ENCODE results near the gene TBC1D9B.
"Not testable (repeated sequence)": the region's sequence is repeated elsewhere in the genome, so short reads cannot be mapped to it uniquely, and the experiment has no call there.

The TBC1D9B gene

DNA sequence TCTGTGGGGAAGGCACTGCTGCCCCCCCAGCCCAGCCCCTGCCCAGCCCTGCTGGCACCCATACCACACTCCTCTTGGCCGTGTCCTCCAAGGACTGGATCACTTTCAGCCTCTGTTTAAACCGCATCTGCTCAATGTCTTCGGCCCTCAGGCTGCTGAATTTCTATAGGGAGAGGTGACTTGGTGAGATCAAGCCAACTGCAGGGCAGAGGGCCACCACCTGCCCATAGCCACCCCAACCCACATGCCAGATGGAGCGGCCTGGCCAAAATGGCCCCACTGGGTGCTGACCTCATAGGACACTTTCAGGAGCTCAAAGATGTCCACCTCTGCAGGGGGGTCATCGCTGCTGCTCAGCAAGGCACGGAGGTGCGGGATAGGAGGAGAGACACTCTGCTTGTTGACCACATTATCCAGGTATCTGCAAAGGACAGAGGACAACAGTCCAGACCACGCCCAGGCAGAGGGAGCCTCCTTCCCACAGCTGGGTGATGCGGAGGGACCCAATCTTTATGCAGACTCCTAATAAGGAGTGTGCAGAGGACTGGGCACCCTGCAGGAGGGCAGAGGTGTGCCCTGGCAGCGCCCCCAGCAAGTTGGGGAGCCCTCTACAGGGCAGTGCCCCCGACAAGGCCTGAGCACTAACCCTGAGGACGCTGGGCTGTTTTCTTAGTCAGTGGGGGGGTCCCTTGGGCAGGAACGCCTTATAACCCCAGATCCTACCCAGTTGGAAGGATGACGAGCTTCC is 34.7 kb downstream of the TBC1D9B start:
- H3K36me3 ChIP-seq (replicated peaks in 1 of 2; ENCODE audit: control insufficient read depth in 2 of 2, insufficient read depth in 2 of 2, low read length in 2 of 2): peaks cover 50 to 86% of the 10 kb centered on the region in 2 donors
- no peak overlapping the region for H2BK5ac ChIP-seq (ENCODE audit: low read length)
- no peak overlapping the region for H3K27ac ChIP-seq (replicated peaks; ENCODE audit: low read length)
- no peak overlapping the region for H2AK5ac ChIP-seq (ENCODE audit: low read depth, low read length)
- DNase-seq (ENCODE audit: low spot score): no peak
- no peak overlapping the region for H3K4ac ChIP-seq (ENCODE audit: low read length)
- H3K14ac ChIP-seq (ENCODE audit: low read length): no peak overlapping the region
- no peaks in the 10 kb centered on the region for H3K27me3 ChIP-seq (ENCODE audit: control insufficient read depth in 3 of 3, insufficient read depth in 3 of 3, low read depth in 1 of 3, low read length in 3 of 3)
- no peak overlapping the region for H2BK12ac ChIP-seq (ENCODE audit: low read length)
- no peak overlapping the region for H2BK15ac ChIP-seq (ENCODE audit: low read length)
- no peaks in the 10 kb centered on the region for H3K9me3 ChIP-seq (replicated peaks in 1 of 2; ENCODE audit: control insufficient read depth in 2 of 2, insufficient read depth in 1 of 2, low read depth in 1 of 2, low read length in 2 of 2)
- H2BK120ac ChIP-seq (ENCODE audit: low read depth, low read length): no peak overlapping the region
- no peak overlapping the region for H4K91ac ChIP-seq (ENCODE audit: low read depth, low read length, poor library complexity)
- H2AFZ ChIP-seq (ENCODE audit: low read length): no peak overlapping the region
- no peak overlapping the region for H3K4me2 ChIP-seq (ENCODE audit: insufficient read depth, low read length, poor library complexity, severe bottlenecking)
- H3K79me1 ChIP-seq (ENCODE audit: low read depth, low read length): peaks cover 3% of the 10 kb centered on the region
- H3K18ac ChIP-seq (ENCODE audit: low read length): no peak overlapping the region
- no CpG with 5 or more reads among the region's 14 CpGs for WGBS, 2 donors (ENCODE audit: extremely low coverage in 2 of 2, insufficient read length in 2 of 2, insufficient replicate concordance in 1 of 2)
- H3K4me3 ChIP-seq (ENCODE audit: low read length in 2 of 2): no peak overlapping the region
- H4K8ac ChIP-seq (ENCODE audit: low read depth, low read length): no peak overlapping the region
- no peak overlapping the region for H3K23ac ChIP-seq (ENCODE audit: low read depth, low read length, poor library complexity)
- H3K9ac ChIP-seq (ENCODE audit: low read depth, low read length, poor library complexity): no peak overlapping the region
- peaks cover 0 to 15% of the 10 kb centered on the region in 2 donors for H3K4me1 ChIP-seq (ENCODE audit: control insufficient read depth in 2 of 2, insufficient read depth in 1 of 2, low read depth in 1 of 2, low read length in 2 of 2)

DNA sequence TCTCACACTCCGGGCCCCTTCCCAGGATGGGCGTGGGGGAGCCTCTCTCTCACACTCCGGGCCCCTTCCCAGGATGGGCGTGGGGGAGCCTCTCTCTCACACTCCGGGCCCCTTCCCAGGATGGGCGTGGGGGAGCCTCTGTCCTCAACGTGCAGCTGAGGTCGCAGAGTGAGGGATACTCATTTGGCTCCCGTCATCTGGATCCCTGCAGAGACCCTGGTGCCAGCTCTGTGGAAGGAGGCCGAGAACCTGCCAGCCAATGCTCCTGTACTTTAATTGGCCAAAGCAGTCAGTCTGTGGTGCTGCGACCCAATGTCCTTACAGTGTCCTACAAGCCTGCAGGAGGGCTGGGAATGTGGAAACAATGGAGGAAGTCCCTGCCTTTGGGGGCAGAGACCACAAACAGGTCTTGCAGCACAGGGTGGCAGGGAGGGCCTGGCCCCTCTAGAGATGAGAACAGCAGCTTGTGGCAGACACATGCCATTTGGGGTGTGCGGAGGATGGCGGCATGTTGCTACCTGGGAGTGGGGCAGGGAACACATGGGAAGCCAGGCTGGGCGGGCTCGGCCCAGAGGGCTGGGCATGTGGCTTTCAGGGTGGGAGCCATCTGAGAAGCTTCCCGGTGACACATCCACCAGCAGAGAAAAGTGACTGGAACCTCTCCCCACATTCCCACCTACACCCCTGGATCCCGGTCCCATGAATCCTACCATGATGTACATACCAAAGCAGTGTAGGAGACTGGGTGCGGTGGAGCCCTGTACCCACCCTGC is 35.5 kb downstream of the TBC1D9B start:
- Histone ChIP-seq H3K4me2 (ENCODE audit: insufficient read depth, low read length, poor library complexity, severe bottlenecking) (no peak overlapping the region), H3K23ac (ENCODE audit: low read depth, low read length, poor library complexity) (no peak overlapping the region), H2BK15ac (ENCODE audit: low read length) (no peak overlapping the region), H2BK120ac (ENCODE audit: low read depth, low read length) (no peak overlapping the region), H3K4me1 (ENCODE audit: control insufficient read depth in 2 of 2, insufficient read depth in 1 of 2, low read depth in 1 of 2, low read length in 2 of 2) (peaks cover 0 to 15% of the 10 kb centered on the region in 2 donors), H3K9ac (ENCODE audit: low read depth, low read length, poor library complexity) (peak overlapping the region; percentile 60), H3K27me3 (ENCODE audit: control insufficient read depth in 3 of 3, insufficient read depth in 3 of 3, low read depth in 1 of 3, low read length in 3 of 3) (no peaks in the 10 kb centered on the region), H3K4me3 (ENCODE audit: low read length in 2 of 2) (no peak overlapping the region), H2AK5ac (ENCODE audit: low read depth, low read length) (no peak overlapping the region), H3K9me3 (replicated peaks in 1 of 2; ENCODE audit: control insufficient read depth in 2 of 2, insufficient read depth in 1 of 2, low read depth in 1 of 2, low read length in 2 of 2) (no peaks in the 10 kb centered on the region), H3K27ac (replicated peaks; ENCODE audit: low read length) (no peak overlapping the region), H3K14ac (ENCODE audit: low read length) (peak overlapping the region; percentile 38), H2BK12ac (ENCODE audit: low read length) (no peak overlapping the region), H3K4ac (ENCODE audit: low read length) (no peak overlapping the region), H2AFZ (ENCODE audit: low read length) (no peak overlapping the region), H4K91ac (ENCODE audit: low read depth, low read length, poor library complexity) (no peak overlapping the region), H3K18ac (ENCODE audit: low read length) (no peak overlapping the region), H4K8ac (ENCODE audit: low read depth, low read length) (no peak overlapping the region), H3K79me1 (ENCODE audit: low read depth, low read length) (peaks cover 3% of the 10 kb centered on the region), H2BK5ac (ENCODE audit: low read length) (no peak overlapping the region), H3K36me3 (replicated peaks in 1 of 2; ENCODE audit: control insufficient read depth in 2 of 2, insufficient read depth in 2 of 2, low read length in 2 of 2) (peaks cover 50 to 88% of the 10 kb centered on the region in 2 donors)
- WGBS, 2 donors (ENCODE audit: extremely low coverage in 2 of 2, insufficient read length in 2 of 2, insufficient replicate concordance in 1 of 2): no CpG with 5 or more reads among the region's 18 CpGs
- no peak for DNase-seq (ENCODE audit: low spot score)

DNA sequence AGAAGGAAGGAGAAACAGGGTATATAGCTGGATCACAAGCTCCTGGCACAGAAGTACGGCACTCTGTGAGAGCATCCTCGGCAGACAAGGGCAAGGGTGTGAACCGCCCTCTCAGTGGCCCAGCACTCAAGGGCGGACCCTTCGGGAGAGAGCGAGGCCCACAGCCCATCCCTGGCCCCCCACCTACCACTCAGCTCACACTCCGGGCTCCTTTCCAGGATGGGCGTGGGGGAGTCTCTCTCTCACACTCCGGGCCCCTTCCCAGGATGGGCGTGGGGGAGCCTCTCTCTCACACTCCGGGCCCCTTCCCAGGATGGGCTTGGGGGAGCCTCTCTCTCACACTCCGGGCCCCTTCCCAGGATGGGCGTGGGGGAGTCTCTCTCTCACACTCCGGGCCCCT is 36.2 kb downstream of the TBC1D9B start:
- H3K4me3 ChIP-seq (ENCODE audit: low read length in 2 of 2); H3K23ac ChIP-seq (ENCODE audit: low read depth, low read length, poor library complexity); H2AK5ac ChIP-seq (ENCODE audit: low read depth, low read length); H3K4me2 ChIP-seq (ENCODE audit: insufficient read depth, low read length, poor library complexity, severe bottlenecking); H3K9ac ChIP-seq (ENCODE audit: low read depth, low read length, poor library complexity); H2BK5ac ChIP-seq (ENCODE audit: low read length); H2AFZ ChIP-seq (ENCODE audit: low read length); H2BK120ac ChIP-seq (ENCODE audit: low read depth, low read length); H3K79me1 ChIP-seq (ENCODE audit: low read depth, low read length); DNase-seq (ENCODE audit: low spot score); H2BK12ac ChIP-seq (ENCODE audit: low read length); H4K8ac ChIP-seq (ENCODE audit: low read depth, low read length); H3K4ac ChIP-seq (ENCODE audit: low read length); H3K18ac ChIP-seq (ENCODE audit: low read length); H3K9me3 ChIP-seq (replicated peaks in 1 of 2; ENCODE audit: control insufficient read depth in 2 of 2, insufficient read depth in 1 of 2, low read depth in 1 of 2, low read length in 2 of 2); H2BK15ac ChIP-seq (ENCODE audit: low read length); H4K91ac ChIP-seq (ENCODE audit: low read depth, low read length, poor library complexity); H3K27me3 ChIP-seq (ENCODE audit: control insufficient read depth in 3 of 3, insufficient read depth in 3 of 3, low read depth in 1 of 3, low read length in 3 of 3); H3K14ac ChIP-seq (ENCODE audit: low read length); H3K27ac ChIP-seq (replicated peaks; ENCODE audit: low read length): not testable (repeated sequence)
- Histone ChIP-seq H3K4me1 (ENCODE audit: control insufficient read depth in 2 of 2, insufficient read depth in 1 of 2, low read depth in 1 of 2, low read length in 2 of 2) (peaks cover 0 to 15% of the 10 kb centered on the region in 2 donors), H3K36me3 (replicated peaks in 1 of 2; ENCODE audit: control insufficient read depth in 2 of 2, insufficient read depth in 2 of 2, low read length in 2 of 2) (peaks cover 51 to 88% of the 10 kb centered on the region in 2 donors)
- no CpG with 5 or more reads among the region's 14 CpGs for WGBS, 2 donors (ENCODE audit: extremely low coverage in 2 of 2, insufficient read length in 2 of 2, insufficient replicate concordance in 1 of 2)

DNA sequence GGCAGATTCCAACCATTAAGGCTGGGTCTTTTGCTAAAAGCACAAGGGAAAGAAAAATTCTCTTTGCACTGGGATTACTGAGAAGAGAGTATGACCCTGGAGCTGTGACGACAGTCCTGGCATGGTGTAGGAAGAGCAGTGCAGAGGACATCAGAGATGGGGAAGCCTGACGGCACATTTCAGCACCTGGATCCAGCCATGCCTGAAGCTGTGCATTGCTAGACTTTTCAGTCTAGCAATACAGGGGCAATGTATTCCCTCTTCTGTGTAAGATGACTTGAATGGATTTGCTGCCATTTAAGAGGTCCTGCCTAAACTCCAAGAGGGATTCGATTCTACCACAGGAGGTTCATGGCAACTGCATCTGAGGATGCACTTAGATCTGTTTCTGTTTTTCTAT is 36.7 kb downstream of the TBC1D9B start:
- peaks cover 4% of the 10 kb centered on the region for H3K79me1 ChIP-seq (ENCODE audit: low read depth, low read length)
- H3K23ac ChIP-seq (ENCODE audit: low read depth, low read length, poor library complexity): no peak overlapping the region
- H3K9ac ChIP-seq (ENCODE audit: low read depth, low read length, poor library complexity): no peak overlapping the region
- no peak overlapping the region for H2BK120ac ChIP-seq (ENCODE audit: low read depth, low read length)
- H2BK12ac ChIP-seq (ENCODE audit: low read length): no peak overlapping the region
- H2AFZ ChIP-seq (ENCODE audit: low read length): no peak overlapping the region
- no peak overlapping the region for H2AK5ac ChIP-seq (ENCODE audit: low read depth, low read length)
- peaks cover 51 to 88% of the 10 kb centered on the region in 2 donors for H3K36me3 ChIP-seq (replicated peaks in 1 of 2; ENCODE audit: control insufficient read depth in 2 of 2, insufficient read depth in 2 of 2, low read length in 2 of 2)
- H4K8ac ChIP-seq (ENCODE audit: low read depth, low read length): no peak overlapping the region
- H3K27ac ChIP-seq (replicated peaks; ENCODE audit: low read length): no peak overlapping the region
- no peak overlapping the region for H2BK5ac ChIP-seq (ENCODE audit: low read length)
- H3K4me3 ChIP-seq (ENCODE audit: low read length in 2 of 2): no peak overlapping the region
- no peaks in the 10 kb centered on the region for H3K27me3 ChIP-seq (ENCODE audit: control insufficient read depth in 3 of 3, insufficient read depth in 3 of 3, low read depth in 1 of 3, low read length in 3 of 3)
- H3K18ac ChIP-seq (ENCODE audit: low read length): no peak overlapping the region
- no peaks in the 10 kb centered on the region for H3K9me3 ChIP-seq (replicated peaks in 1 of 2; ENCODE audit: control insufficient read depth in 2 of 2, insufficient read depth in 1 of 2, low read depth in 1 of 2, low read length in 2 of 2)
- peaks cover 0 to 15% of the 10 kb centered on the region in 2 donors for H3K4me1 ChIP-seq (ENCODE audit: control insufficient read depth in 2 of 2, insufficient read depth in 1 of 2, low read depth in 1 of 2, low read length in 2 of 2)
- H4K91ac ChIP-seq (ENCODE audit: low read depth, low read length, poor library complexity): no peak overlapping the region
- H2BK15ac ChIP-seq (ENCODE audit: low read length): no peak overlapping the region
- H3K4ac ChIP-seq (ENCODE audit: low read length): no peak overlapping the region
- WGBS, 2 donors (ENCODE audit: extremely low coverage in 2 of 2, insufficient read length in 2 of 2, insufficient replicate concordance in 1 of 2): no CpG with 5 or more reads among the region's 3 CpGs
- no peak overlapping the region for H3K14ac ChIP-seq (ENCODE audit: low read length)
- no peak for DNase-seq (ENCODE audit: low spot score)
- no peak overlapping the region for H3K4me2 ChIP-seq (ENCODE audit: insufficient read depth, low read length, poor library complexity, severe bottlenecking)

Measured in neuronal stem cell (in vitro differentiated cells).